Stimulated activated naive CD4-positive, alpha-beta T cell treated with Interleukin-2 at 50 U/mL for 16 hours (primary cell): ENCODE data around the gene ZGLP1.

Experiments used
- DNase-seq: peaks from one replicate; lab custom pipeline; 2025; lab: John Stamatoyannopoulos, UW

Gene ZGLP1

GRCh38 chr19:10277795-10278589, 31.6 kb downstream of the ZGLP1 start:
- no peak for DNase-seq

DNA sequence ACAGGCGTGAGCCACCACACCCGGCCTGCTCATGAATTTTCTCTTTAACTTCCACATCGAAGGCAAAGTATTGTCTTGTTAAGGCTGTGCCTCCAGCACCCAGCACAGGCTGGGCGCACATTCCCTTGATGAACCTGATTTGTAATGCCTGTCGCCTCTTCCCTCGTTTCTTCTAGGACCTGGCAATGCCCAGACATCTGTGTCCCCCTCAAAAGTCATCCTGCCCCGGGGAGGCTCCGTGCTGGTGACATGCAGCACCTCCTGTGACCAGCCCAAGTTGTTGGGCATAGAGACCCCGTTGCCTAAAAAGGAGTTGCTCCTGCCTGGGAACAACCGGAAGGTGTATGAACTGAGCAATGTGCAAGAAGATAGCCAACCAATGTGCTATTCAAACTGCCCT, 35.0 kb downstream of the ZGLP1 start:
- no peak for DNase-seq

- DNase-seq: peak; percentile 24
Observed at GRCh38 chr19:10271543-10272086, 38.0 kb downstream of the ZGLP1 start.

DNA sequence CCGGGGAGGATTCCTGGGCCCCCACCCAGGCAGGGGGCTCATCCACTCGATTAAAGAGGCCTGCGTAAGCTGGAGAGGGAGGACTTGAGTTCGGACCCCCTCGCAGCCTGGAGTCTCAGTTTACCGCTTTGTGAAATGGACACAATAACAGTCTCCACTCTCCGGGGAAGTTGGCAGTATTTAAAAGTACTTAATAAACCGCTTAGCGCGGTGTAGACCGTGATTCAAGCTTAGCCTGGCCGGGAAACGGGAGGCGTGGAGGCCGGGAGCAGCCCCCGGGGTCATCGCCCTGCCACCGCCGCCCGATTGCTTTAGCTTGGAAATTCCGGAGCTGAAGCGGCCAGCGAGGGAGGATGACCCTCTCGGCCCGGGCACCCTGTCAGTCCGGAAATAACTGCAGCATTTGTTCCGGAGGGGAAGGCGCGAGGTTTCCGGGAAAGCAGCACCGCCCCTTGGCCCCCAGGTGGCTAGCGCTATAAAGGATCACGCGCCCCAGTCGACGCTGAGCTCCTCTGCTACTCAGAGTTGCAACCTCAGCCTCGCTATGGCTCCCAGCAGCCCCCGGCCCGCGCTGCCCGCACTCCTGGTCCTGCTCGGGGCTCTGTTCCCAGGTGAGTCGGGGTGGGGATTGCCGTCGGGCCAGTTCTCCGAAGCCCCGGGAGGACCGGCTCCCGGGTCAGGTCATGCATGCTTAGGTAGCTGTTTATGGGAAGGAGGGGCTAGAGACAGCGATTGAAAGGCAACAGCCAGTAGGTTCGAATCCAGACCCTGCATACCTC, 38.8 kb downstream of the ZGLP1 start, which contains the start of gene ICAM1:
ICAM1 (plus strand) TSS at position 505 of the 779 bp plus-strand sequence; CDS start at position 545, 40 bp downstream.
- peak; percentile 75 for DNase-seq

- DNase-seq: peak; percentile 73
Observed at GRCh38 chr19:10270180-10270615, 39.4 kb downstream of the ZGLP1 start.

GRCh38 chr19:10269333-10270179, 40.1 kb downstream of the ZGLP1 start:
- peak; percentile 80 for DNase-seq

- no peak for DNase-seq
Observed at GRCh38 chr19:10268071-10268470, 41.5 kb downstream of the ZGLP1 start.

DNA sequence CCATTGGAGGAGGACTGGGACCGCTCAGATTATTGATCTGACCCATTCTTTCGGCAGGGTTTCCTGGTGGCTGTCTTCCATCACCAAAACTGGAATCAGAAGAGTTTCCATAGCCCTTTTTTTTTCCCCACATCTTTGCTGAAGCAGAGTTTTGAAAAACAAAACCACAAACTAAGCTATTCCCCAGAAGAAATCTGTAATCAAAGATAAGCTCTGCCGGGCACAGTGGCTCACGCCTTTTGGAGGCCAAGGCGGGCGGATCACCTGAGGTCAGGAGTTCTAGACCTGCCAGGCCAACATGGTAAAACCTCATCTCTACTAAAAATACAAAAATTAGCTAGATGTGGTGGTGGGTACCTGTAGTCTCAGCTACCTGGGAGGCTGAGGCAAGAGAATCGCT, 42.9 kb downstream of the ZGLP1 start:
- no peak for DNase-seq

DNA sequence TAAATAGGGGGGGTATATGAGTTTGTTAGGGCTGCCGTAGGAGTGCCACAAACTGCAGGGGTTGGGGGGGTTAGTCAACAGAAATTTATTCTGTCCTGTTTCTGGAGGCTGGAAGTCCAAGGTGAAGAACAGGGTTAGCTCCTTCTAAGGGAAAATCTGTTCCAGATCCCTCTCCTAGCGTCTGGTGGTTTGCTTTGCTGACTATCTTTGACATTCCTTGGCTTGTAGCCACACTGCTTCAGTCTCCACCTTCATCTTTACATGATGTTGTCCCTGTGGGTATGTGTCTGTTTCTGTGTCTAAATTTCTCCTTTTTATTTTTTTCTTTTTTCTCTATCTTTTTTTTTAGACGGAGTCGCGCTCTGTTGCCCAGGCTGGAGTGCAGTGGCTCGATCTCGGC, 46.8 kb downstream of the ZGLP1 start:
- no peak for DNase-seq

DNA sequence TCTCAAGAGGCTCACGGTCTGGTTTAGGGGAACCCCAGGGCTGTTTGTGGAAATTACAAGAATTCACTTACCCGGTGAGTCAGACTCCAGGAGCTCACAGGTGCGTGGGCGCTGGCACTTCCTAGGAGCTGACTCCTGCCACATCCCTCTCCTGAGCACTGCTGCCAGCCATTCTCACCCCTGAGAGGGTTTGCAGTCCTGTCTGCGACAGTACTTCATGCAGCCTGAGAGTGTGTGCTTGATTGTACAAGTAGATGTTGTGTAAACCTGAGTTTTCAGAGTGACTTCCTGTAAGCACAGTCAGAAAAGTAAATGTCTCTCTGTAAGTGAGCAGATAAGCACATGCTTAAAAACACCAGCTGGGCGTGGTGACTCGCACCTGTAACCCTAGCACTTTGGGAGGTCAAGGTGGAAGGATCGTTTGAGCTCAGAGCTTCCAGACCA, 49.5 kb downstream of the ZGLP1 start:
- DNase-seq: peak; percentile 58

- peak; percentile 95 for DNase-seq
Observed at GRCh38 chr19:10259162-10259905, 50.3 kb downstream of the ZGLP1 start.

DNA sequence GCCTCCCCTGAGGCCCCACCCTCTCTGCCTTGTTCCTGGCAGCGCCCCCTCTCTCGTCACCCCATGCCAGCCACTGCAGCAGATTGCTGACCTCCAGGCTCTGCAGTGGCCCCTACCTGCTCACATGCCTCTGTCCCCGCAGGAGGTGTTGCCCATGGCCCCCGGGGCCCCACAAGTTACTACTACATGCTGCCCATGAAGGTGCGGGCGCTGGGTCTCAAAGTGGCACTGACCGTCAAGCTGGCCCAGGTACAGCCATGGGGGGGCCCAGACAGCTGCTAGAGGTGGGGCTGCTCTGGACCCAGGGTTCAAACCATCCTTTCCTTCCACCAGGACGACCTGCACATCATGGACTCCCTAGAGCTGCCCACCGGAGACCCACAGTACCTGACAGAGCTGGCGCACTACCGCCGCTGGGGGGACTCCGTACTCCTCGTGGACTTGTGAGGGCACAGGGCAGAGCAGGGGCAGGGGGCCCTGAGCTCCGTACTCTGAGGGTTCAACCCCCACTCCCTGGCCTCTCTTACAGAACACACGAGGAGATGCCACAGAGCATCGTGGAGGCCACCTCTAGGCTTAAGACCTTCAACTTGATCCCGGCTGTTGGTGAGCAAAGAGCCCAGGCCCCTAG, 51.4 kb downstream of the ZGLP1 start:
- no peak for DNase-seq

GRCh38 chr19:10256970-10257615, 52.5 kb downstream of the ZGLP1 start:
- no peak for DNase-seq

- no peak for DNase-seq
Observed at GRCh38 chr19:10256551-10256950, 53.1 kb downstream of the ZGLP1 start.

DNA sequence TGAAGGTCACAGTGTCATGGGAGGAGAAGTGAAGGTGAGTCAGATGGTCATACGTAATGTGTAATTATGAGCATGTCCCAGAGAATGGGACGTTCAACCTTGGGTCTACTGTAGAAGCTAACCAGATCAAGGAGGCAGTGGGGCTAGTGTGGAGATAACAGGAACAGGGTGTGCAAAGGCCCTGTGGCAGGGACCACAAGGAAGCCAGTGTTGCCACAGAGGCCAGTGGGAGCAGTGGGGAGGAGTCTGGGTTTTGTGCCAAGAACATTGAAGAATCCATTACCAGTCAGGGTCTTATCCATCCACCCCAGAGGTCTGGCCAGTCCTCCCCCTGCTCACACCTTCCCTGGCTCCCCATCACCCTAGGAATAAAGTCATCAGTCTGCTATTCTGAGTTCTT, 54.3 kb downstream of the ZGLP1 start:
- DNase-seq: no peak
